Fibroblast of villous mesenchyme (primary cell): ENCODE data around the gene VAMP5. TPM values are rescaled to one million over a fixed set of nuclear protein-coding genes. Genes with fewer than 3 reads are reported as not detected.

Experiments
- DNase-seq: peaks from one replicate; pipeline ENCODE4 v3.0.0-alpha.2; 2010; ENCODE audit warnings: low read depth
- H3K4me3 ChIP-seq: 2 replicates; pipeline ENCODE4 v1.5.1; 2011; ENCODE audit warnings: low read depth, mild to moderate bottlenecking, low read length
- CTCF ChIP-seq: IDR thresholded peaks from 2 replicates; pipeline ENCODE4 v1.5.1; 2012; ENCODE audit warnings: low read depth, mild to moderate bottlenecking, low read length; ENCODE audit not compliant: insufficient read depth
- small RNA-seq: library from RNA; depleted of rRNA; stranded (forward); fragments of <200 nt; gene quantifications from one replicate; pipeline ENCODE3, GENCODE V24; 2012
- total RNA-seq: library from RNA; depleted of rRNA; stranded (reverse); fragments of >200 nt; gene quantifications from 2 replicates; pipeline ENCODE4 v1.2.3, GENCODE V29; 2012

VAMP5 gene
- total RNA-seq, 1 donor = 18.1 TPM

GRCh38 chr2:85621338-85621737 is 37.1 kb downstream of the VAMP5 start:
- H3K4me3 ChIP-seq = no peak overlapping the region
- TF ChIP-seq CTCF = no peak
- no peak for DNase-seq

DNA sequence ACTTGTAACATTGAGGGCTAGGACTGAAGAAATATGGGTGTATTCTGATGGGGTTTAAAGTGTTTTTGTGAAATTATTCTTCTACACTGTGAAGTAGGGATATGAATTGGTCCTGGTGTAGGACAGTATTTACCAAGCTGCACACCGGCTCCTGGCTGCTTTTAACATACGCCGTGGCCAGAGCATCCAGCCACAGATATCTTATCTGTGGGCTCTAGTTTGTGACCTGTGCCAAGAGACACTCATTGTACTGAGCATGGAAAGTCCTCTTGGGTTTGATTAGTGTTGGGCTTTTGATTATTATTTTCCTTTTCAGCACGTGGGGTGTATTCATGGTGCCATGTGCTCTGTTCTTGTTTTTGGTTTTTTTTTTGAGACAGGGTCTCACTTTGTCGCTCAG is 39.8 kb downstream of the VAMP5 start:
- DNase-seq = no peak
- H3K4me3 ChIP-seq = no peak overlapping the region
- TF ChIP-seq CTCF = no peak

GRCh38 chr2:85628658-85629057 is 44.4 kb downstream of the VAMP5 start:
- no peak for TF ChIP-seq CTCF
- peak; percentile 66 for DNase-seq
- no peak overlapping the region for H3K4me3 ChIP-seq

GRCh38 chr2:85631316-85631715 is 47.1 kb downstream of the VAMP5 start:
- TF ChIP-seq CTCF = no peak
- DNase-seq = no peak
- H3K4me3 ChIP-seq = no peak overlapping the region

DNA sequence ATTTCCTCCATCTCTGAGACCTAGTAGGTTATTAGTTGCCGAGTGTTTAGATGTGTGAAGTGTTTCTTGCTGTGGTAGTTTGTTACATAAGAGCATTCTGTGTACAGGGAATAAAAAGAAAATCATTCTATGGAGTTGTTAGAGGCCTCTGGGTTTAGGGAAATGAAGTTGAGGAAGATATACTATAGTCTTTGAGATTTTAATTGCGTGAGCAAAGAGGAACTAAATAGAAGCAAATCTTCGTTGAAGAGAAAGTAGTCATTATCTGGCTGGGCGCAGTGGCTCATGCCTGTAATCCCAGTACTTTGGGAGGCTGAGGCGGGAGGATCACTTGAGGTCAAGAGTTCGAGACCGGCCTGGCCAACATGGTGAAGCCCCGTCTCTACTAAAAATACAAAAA is 50.8 kb downstream of the VAMP5 start:
- H3K4me3 ChIP-seq = no peak overlapping the region
- TF ChIP-seq CTCF = no peak
- no peak for DNase-seq

DNA sequence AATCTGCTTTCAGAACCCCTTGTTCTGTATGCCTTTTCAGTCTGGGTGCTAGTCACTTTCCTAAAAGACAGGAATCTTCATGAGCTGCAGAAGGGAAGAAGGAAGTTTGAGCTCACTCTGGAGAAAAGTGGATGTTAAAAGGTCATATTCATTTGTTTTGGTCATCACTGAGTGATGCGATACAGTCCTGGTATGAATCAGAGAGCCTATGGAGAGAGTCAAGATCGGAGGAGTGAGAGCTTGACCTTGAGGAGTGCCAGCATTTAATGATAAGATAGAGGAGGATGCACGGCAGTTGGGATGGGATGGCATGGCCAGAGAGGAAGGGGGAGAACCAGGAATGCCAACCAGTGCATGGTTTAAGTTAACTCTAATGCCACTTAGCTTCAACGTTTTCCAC is 51.4 kb downstream of the VAMP5 start:
- no peak overlapping the region for H3K4me3 ChIP-seq
- DNase-seq = no peak
- TF ChIP-seq CTCF = no peak

GRCh38 chr2:85642725-85643124 is 58.5 kb downstream of the VAMP5 start:
- no peak for TF ChIP-seq CTCF
- H3K4me3 ChIP-seq = no peak overlapping the region
- DNase-seq = no peak

Small RNA genes within 50 kb of the gene (small RNA-seq; reads per million reads assigned to genes)
- 0.47 reads per million for gene RN7SL126P

Other genes starting within 250 kb of the VAMP5 start
- gene RETSAT, start 229.9 kb upstream of the VAMP5 start, total RNA-seq = 45.1 and 56.1 TPM in 2 replicates
- gene ELMOD3, start 229.7 kb upstream of the VAMP5 start, total RNA-seq = 15.8 and 19.4 TPM in 2 replicates
- gene CAPG, start 174.1 kb upstream of the VAMP5 start, total RNA-seq = 56.6 and 75.7 TPM in 2 replicates
- gene SH2D6, start 165.7 kb upstream of the VAMP5 start, total RNA-seq = 0.43 TPM in 1 of 2 replicates, not detected in the other
- gene MAT2A, start 45.3 kb upstream of the VAMP5 start, total RNA-seq = 113 and 124 TPM in 2 replicates
- gene GGCX, start 22.9 kb upstream of the VAMP5 start, total RNA-seq = 35.8 and 51.4 TPM in 2 replicates
- 2.2 and 3.5 TPM in 2 replicates for gene VAMP8, start 6.8 kb upstream of the VAMP5 start, total RNA-seq
- gene RNF181, start 11.3 kb downstream of the VAMP5 start, total RNA-seq = 130 and 221 TPM in 2 replicates
- 8.6 and 10.6 TPM in 2 replicates for gene TMEM150A, start 18.3 kb downstream of the VAMP5 start, total RNA-seq
- gene C2orf68, start 27.6 kb downstream of the VAMP5 start, total RNA-seq = 16.4 and 26.8 TPM in 2 replicates
- gene USP39, start 31.8 kb downstream of the VAMP5 start, total RNA-seq = 39.6 and 41.9 TPM in 2 replicates
- not detected in 2 replicates for gene SFTPB, start 83.8 kb downstream of the VAMP5 start, total RNA-seq
- not detected in 2 replicates for gene GNLY, start 109.9 kb downstream of the VAMP5 start, total RNA-seq
- 6.8 and 9.1 TPM in 2 replicates for gene ATOH8, start 169.6 kb downstream of the VAMP5 start, total RNA-seq